Measurements from ENCODE around the gene POP5.

The POP5 gene

DNA sequence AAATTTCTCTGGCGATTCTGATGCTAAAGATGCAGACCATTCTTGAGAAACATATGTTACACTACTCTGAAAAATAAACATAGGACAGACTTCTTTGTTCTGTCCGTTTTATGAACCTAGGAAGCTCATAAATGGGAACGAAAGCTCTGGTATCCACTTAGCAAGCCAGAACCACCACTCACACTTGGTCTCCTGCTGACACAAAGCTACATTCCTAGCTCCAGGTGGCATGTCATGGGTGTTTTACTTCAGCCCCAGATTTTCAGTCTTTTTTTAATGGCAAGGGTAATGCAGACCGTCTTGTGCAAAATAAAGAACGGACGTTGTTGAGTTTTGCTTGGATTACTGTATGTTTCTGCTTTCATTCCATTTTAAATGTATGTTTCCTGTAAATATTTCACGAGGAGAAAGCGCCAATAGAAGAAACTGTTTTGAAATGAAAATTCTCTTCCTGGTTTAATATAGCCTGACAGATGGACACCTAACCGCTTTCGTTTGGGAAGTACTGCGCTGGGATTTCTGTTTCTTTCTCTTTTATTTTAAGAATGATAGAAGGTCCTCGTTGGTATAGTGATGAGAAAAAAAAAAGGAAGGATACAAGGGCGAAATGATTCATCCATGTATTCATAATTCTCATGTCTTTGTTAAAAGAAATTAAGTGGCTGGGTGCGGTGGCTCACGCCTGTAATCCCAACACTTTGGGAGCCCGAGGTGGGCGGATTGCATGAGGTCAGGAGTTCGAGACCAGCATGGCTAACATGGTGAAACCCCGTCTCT is 51.4 kb downstream of the POP5 start:
- Histone ChIP-seq H3K9ac (no peak overlapping the region), H3K9me3 (ENCODE audit: control insufficient read depth, low read length) (no peaks in the 10 kb centered on the region), H3K4me1 (peaks cover 2% of the 10 kb centered on the region), H3K36me3 (ENCODE audit: control insufficient read depth, insufficient read depth, low read length) (no peaks in the 10 kb centered on the region), H2AFZ (peak overlapping the region; percentile 96), H3K27ac (peak overlapping the region; percentile 83), H3K4me2 (ENCODE audit: low read length) (peak overlapping the region; percentile 97), H3K79me2 (peaks cover 9% of the 10 kb centered on the region), H3K27me3 (ENCODE audit: control insufficient read depth, insufficient read depth, low read length) (no peaks in the 10 kb centered on the region), H3K4me3 (ENCODE audit: low read depth, low read length) (peak overlapping the region; percentile 97)
- TF ChIP-seq CTCF (IDR thresholded peaks at IDR 0.05) = no peak

DNA sequence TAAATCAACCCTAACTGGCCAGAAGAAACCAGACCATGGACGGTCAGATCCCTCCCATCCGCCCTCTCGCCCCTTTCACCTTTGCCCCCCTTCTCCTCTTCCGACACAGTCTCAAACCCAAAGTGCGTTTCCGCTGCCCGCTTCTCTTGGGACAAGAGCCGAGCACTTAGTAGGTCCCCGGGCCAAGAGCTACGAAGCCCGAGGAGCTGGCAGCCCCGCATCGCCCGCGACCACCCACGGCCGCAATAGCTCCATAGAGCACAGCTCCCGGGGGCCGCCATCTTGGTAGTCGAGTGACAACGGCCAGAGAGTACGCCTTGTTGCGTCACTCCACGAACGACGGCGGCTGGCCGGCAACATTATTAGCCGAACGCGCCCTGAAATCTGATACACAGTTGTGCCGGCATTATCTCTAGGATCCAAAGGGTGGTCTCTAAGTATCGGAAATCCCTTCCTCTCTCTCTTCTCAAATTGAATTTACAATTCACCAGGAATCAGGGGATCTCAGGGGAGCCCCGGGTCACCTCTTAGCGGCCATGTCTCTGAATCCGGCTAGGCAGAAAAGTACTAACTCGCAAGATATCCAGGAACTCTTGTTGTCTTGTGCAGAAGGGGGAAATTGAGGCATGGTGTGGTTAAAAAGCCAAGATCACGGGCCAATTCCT is 52.2 kb downstream of the POP5 start, which contains the start of gene COQ5:
COQ5 (minus strand) TSS at position 298 of the 665 bp plus-strand sequence; CDS start at position 281, 17 bp downstream.
- H3K36me3 ChIP-seq (ENCODE audit: control insufficient read depth, insufficient read depth, low read length) = no peaks in the 10 kb centered on the region
- no peak for TF ChIP-seq CTCF (IDR thresholded peaks at IDR 0.05)
- H3K4me3 ChIP-seq (ENCODE audit: low read depth, low read length) = peak within 1 kb of the TSS; percentile 97
- peaks cover 1% of the 10 kb centered on the region for H3K79me2 ChIP-seq
- peak within 1 kb of the TSS; percentile 96 for H2AFZ ChIP-seq
- H3K27me3 ChIP-seq (ENCODE audit: control insufficient read depth, insufficient read depth, low read length) = no peaks in the 10 kb centered on the region
- peak within 1 kb of the TSS; percentile 83 for H3K27ac ChIP-seq
- peak within 1 kb of the TSS; percentile 6 for H3K9ac ChIP-seq
- peaks cover 2% of the 10 kb centered on the region for H3K4me1 ChIP-seq
- H3K4me2 ChIP-seq (ENCODE audit: low read length) = peak within 1 kb of the TSS; percentile 97
- H3K9me3 ChIP-seq (ENCODE audit: control insufficient read depth, low read length) = no peaks in the 10 kb centered on the region
